Activated naive CD4-positive, alpha-beta T cell (primary cell): ENCODE data around the gene SMARCB1.
A peak's percentile ranks its signal among the peaks of the same experiment; 100 is the strongest.

ENCODE experiments used
- DNase-seq, 4 experiments: peaks; one replicate each; lab custom pipeline; 2025; lab: John Stamatoyannopoulos, UW

Gene SMARCB1

DNA sequence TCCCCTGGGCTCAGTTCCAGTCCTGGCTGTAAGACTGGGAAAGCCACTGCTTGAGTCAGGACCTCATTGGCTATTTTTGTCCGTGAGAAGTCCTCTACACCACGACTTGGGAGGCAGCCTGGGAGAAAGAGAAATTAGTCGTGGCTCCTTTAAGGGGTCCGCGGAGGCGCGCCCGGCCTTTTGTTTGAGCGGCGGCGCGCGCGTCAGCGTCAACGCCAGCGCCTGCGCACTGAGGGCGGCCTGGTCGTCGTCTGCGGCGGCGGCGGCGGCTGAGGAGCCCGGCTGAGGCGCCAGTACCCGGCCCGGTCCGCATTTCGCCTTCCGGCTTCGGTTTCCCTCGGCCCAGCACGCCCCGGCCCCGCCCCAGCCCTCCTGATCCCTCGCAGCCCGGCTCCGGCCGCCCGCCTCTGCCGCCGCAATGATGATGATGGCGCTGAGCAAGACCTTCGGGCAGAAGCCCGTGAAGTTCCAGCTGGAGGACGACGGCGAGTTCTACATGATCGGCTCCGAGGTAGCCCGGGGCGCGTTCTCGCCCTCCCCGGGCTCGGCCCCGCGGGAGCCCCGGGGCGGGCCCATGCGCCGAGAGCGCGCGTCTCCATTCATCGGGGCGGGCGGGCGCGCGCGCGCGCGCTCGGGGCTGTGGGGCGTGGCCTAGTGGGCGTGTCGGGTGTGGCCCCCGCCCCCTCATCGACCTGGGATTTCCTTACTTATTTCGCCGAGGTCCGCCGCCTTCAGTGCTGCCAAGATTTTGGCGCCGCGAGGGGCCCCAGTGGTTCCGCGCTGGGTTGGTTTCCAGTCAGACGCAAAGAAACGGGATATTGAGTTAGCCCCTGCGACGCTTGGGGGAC is at the start of gene SMARCB1:
Gene SMARCB1 (plus strand): TSS at position 215 of the 848 bp plus-strand sequence. CDS start 204 bp downstream, at position 419.
- DNase-seq, result peak; percentile 74 to 90 (median 88)

GRCh38 chr22:23737696-23738095 is 49.1 kb upstream of the SMARCB1 start:
- no peak for DNase-seq

- DNase-seq, result no peak
These were observed 44.1 kb upstream of the SMARCB1 start for GRCh38 chr22:23742505-23743264.

- DNase-seq, result no peak
These were observed 43.5 kb upstream of the SMARCB1 start for GRCh38 chr22:23743303-23743705.

- no peak for DNase-seq
These were observed 42.8 kb upstream of the SMARCB1 start for GRCh38 chr22:23744001-23744400.

GRCh38 chr22:23744485-23744884 is 42.3 kb upstream of the SMARCB1 start:
- no peak for DNase-seq

- DNase-seq, result no peak
These were observed 41.0 kb upstream of the SMARCB1 start for GRCh38 chr22:23745791-23746190.

DNA sequence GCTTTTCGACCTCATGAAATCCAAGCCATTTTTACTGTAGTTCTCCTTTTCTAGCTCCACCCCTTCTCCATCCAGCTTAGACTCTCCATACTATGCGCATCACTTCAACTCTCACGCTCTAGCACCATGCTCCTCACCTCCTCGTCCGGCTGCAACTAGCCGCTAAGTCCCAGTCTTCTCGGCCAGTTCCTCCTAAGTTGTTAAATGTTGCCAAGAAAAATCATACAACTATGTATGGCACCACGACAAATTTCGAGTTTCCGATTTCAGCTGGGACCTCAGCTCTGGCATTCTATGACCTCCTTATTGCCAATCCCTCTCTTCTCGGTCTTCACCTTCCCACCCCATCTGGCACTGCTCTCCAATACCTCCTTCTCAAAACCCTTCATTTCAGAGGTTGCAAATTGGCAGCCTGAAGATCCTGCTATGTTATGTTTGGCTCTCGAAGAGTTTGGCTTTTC is 36.9 kb upstream of the SMARCB1 start:
- no peak for DNase-seq

- no peak for DNase-seq
These were observed 36.4 kb upstream of the SMARCB1 start for GRCh38 chr22:23750367-23750713.

DNA sequence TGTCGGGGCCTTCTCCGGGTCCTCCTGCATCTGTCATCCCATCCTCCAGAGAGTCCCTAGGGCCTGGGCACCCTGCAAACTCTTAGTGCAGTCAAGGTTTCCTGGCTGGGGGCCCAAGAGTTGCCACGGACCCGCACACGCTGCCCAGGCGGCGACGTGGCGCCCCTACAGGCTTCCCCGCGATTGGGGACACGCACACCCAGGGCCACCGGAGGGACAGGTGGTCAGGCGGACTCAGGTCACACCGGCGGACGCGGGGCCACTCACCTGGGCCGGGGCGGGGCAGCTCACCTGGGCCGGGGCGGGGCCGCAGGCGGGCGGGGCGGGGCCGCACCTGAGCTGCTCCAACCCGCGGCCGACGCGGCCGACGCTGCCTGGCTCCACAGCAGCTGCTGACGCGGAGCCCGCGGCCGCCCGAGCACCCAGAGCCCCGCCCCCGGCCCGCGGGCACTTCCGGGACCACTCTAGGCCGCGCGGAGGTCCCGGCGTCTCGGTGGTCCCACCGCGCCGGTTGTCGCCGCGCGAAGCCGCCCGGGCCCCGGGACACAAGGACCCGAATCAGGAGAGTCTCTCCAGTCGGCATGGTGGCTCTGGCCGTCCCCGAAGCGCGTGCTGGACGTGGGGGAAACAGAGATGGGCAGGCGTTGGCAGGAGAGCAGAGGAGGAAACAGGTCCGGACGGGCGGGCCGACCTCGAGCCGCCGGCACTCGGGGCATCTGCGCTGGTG is 35.9 kb upstream of the SMARCB1 start, which contains the start of gene ZNF70:
Gene ZNF70 (minus strand): TSS at position 399 of the 727 bp plus-strand sequence. CDS start 5,972 bp downstream, outside the sequence.
- DNase-seq, result peak; percentile 28 to 84 (median 61)

DNA sequence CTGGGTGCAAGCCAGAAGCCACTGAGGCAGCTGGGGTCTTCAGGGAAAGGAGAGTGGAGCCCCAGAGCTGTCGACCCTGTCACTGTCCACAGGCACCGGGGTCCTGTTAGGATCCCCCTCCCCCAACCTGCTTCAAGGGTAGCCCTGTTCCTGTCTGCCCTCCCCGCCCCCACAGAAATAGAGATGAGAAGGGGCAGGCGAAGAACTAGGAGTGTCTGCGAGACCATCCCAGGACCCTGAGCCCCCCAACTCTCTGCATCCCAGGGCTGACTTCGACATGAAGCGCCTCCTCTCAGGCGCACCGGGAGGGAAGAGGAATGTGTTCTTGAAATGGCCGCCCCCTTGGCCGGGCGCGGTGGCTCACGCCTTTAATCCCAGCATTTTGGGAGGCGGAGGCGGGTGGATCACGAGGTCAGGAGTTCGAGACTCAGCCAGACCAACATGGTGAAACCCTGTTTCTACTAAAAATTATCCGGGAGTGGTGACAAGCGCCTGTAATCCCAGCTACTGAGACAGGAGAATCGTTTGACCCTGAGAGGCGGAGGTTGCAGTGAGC is 35.2 kb upstream of the SMARCB1 start:
- peak in 1 of 4 experiments; percentile 43 for DNase-seq

- DNase-seq, result no peak
These were observed 34.6 kb upstream of the SMARCB1 start for GRCh38 chr22:23752090-23752691.

DNA sequence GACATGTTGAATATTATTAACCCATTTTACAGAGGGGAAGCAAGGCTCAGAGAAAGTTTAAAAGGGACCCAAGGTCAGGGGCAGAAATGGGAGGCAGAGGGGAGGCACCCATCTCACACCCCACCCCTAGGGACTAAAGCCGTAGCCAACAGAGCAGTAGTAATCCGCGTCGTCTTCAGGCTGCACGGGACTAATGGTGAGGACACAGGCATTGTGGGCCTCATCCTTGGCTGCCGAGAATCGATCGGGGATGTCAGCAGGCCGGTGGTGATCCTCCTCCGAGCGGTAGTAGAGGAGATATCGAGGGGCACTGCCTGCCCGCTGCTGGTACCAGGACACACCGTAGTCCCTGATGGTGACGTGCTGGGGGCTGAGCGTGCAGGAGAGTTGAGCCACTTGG is 34.0 kb upstream of the SMARCB1 start:
- no peak for DNase-seq

DNA sequence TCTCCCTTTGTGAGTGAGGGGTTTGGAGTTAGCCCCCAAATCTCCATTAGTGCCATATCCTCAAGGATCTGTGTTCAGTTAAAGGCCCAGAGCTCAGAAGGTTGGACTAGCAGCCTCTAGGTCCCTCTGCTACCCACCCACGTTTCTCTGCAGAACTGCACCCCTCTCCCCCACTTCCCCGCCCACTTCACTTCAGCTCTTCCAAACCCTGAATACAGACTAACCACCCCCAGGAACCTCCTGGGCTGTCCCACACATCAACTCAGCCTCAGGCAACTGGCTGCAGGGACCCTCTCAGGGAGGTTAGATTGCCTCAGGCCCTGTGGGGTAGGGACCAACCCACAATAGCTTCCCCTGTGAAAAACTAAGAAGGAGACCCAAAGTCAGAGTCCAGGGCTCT is 33.4 kb upstream of the SMARCB1 start:
- DNase-seq, result no peak

DNA sequence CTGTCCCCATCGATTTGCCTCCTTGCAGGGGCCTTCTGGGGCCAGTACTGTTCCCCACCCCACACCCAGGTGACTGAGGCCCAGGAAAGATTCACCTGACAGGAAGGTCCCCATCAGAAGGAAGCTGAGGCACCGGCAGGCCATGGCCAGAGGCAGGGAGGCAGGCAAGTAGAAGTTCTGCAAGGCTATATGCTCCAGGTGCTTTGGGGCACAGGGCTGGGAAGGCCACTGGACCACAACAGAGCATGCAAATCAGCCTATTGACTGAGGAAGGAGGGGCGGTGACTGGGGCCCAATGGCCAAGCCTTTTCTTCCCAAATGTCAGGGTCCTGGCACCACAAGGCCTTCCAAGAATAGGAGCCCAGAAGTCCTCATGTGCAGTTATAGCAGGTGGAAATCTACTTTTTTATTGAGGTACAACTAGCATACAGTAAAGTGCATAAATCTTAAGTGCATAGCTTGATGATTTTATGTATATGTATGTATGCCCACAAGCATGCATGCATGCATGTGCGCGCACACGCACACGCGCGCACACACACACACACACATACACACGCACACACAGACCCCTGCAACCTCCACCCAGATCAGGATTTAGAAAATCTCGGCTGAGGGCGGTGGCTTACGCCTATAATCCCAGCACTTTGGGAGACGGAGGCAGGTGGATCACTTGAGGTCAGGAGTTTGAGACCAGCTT is 32.4 kb upstream of the SMARCB1 start, which contains the start of gene VPREB3:
Gene VPREB3 (minus strand): TSS at position 206 of the 700 bp plus-strand sequence. CDS start 62 bp downstream, at position 144.
- DNase-seq, result no peak

- DNase-seq, result no peak
These were observed 31.7 kb upstream of the SMARCB1 start for GRCh38 chr22:23754980-23755636.

- no peak for DNase-seq
These were observed 31.1 kb upstream of the SMARCB1 start for GRCh38 chr22:23755711-23756110.

DNA sequence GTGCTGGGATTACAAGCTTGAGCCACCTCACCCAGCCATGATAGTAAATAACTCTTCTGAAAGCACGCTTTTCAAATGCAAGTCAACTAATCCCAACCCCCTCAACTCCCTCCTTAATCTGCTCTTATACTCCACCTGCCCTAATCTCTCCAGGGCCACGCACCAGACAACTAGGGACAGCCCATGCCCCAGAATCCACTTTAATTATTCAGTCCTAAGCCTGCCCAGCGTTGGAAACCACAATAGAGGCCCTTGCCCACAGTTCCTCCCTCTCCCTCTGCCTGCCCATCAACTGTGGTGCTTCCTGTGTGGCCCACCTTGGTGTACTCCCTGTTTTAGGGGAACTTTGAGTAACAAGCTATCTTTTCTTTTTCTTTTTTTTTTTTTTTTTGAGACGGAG is 29.9 kb upstream of the SMARCB1 start:
- DNase-seq, result no peak

GRCh38 chr22:23759566-23759965 is 27.2 kb upstream of the SMARCB1 start:
- DNase-seq, result no peak

DNA sequence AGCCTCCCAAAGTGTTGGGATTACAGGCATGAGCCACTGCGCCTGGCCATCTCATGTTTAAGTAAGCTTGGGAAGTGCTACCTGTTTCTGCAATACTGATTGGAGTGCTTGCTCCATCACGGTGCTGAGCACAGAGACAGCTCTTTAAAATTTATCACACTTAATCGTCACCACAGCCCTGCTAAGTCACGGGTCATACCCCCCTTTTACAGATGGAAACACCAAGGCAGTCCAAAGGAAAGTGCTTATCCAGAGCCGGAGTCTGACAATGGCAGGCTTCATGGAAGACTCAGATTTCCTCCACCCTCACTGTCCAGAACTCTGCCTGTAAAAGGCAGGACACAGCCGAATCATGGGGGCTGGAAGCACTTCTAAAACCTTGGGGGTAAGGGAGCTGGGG is 26.7 kb upstream of the SMARCB1 start:
- no peak for DNase-seq
